Heart right ventricle (tissue), 16 donors: ENCODE results near the gene RNF208. TPM values are rescaled to one million over a fixed set of nuclear protein-coding genes. Genes with fewer than 3 reads are reported as not detected.

Experiments
- ATAC-seq, 8 donors: fragments of 200-7000 bp; cut with Tn5 transposase; one replicate each; pipeline ENCODE4 v1.9.1; 2020; ENCODE audit warnings: mild to moderate bottlenecking in 8 of 8, moderate library complexity in 8 of 8, moderate number of reproducible peaks in 1 of 8
- DNase-seq, 2 donors: peaks; one replicate each; pipeline ENCODE4 v3.0.0-alpha.2; 2020
- H3K27ac ChIP-seq, 10 donors: fragments of 200-600 bp; sonication (generic) in 2 of 10; one replicate each; pipeline versions ENCODE4 v1.5.0 to v1.8.0; 2020 to 2022; ENCODE audit warnings: mild to moderate bottlenecking in 3 of 10
- H3K27me3 ChIP-seq, 7 donors: fragments of 200-600 bp; one replicate each; pipeline ENCODE4 v1.8.0; 2021 to 2022; ENCODE audit warnings: mild to moderate bottlenecking in 2 of 7
- H3K36me3 ChIP-seq, 9 donors: fragments of 200-600 bp; sonication (generic) in 1 of 9; one replicate each; pipeline versions ENCODE4 v1.5.0 to v1.8.0; 2020 to 2022; ENCODE audit warnings: mild to moderate bottlenecking in 2 of 9
- H3K4me1 ChIP-seq, 9 donors: fragments of 200-600 bp; sonication (generic) in 1 of 9; one replicate each; pipeline versions ENCODE4 v1.5.0 to v1.8.0; 2020 to 2022; ENCODE audit warnings: mild to moderate bottlenecking in 4 of 9
- H3K4me3 ChIP-seq, 10 donors: fragments of 200-600 bp; sonication (generic) in 2 of 10; one replicate each; pipeline versions ENCODE4 v1.5.0 to v1.8.0; 2020 to 2022; ENCODE audit warnings: mild to moderate bottlenecking in 7 of 10, moderate library complexity in 2 of 10
- H3K9me3 ChIP-seq, 11 donors: fragments of 200-600 bp in 10 of 11; sonication (generic) in 2 of 11; one replicate each; pipeline versions ENCODE4 v1.5.0 to v1.8.0; 2013 to 2022; ENCODE audit warnings: mild to moderate bottlenecking in 2 of 11, control low read depth in 1 of 11, moderate library complexity in 1 of 11
- WGBS, 2 donors: extraction: QIAGEN DNeasy Blood & Tissue Kit; methylation state at CpG; one replicate each; pipeline ENCODE4 v1.1.7; 2013; ENCODE audit warnings: inconsistent platforms in 1 of 2; 5-methylcytosine and 5-hydroxymethylcytosine counted together
- intact Hi-C, 10 donors: fragments of 100-400 bp; cut with DNase I; formaldehyde crosslinking; loops; one replicate each; pipeline versions ENCODE4 v1.11.1 to v1.14.2; 2022
- polyA plus RNA-seq, 2 donors: library from polyadenylated mRNA; stranded (reverse); fragments of 200-250 nt; gene quantifications; one replicate each; pipeline ENCODE4 v1.2.3, GENCODE V29; 2013
- total RNA-seq, 10 donors: library from RNA; stranded (reverse); fragmentation: NEBNext Ultra II Directional in 3 of 10; extraction: Animal tissue kit (Norgen Biotek cat#: 25700) in 3 of 10; gene quantifications; one replicate each; pipeline versions ENCODE4 v1.2.1 to v1.2.4, GENCODE V29; 2021 to 2023
- TF ChIP-seq, protein P1 (sequence below), 9 donors: fragments of 200-600 bp; sonication (generic) in 2 of 9; IDR thresholded peaks; one replicate each; pipeline versions ENCODE4 v1.5.0 to v1.8.0; 2021 to 2022; ENCODE audit warnings: antibody characterized with exemption in 9 of 9, mild to moderate bottlenecking in 5 of 9, moderate library complexity in 1 of 9
- donor health status: Arrhythmogenic right ventricular cardiomyopathy.
- donor health status: ischemic (EF 13 %, LVEDD 7.1; RV severe dilation, severe dysfunction).
- donor health status: healthy with polysubstance abuse.
- donor health status: DM: no; HTN: yes; CAD: no.
- donor health status: DM: no; HTN: no; CAD: no.
- donor health status: ischemic (EF 25% LVEDD 6.9; RV normal size, moderate dysfunction).
- donor health status: ischemic (EF 25% LVEDD 5.7; RV mildly dilated, moderate dysfunction).
- donor health status: healthy.
- donor health status: DM: yes; HTN: yes; CAD: no.
- donor health status: Ischemic cardiomyopathy.
- donor health status: ischemic (EF 35%, LVEDD 5.7; RV mildly dilated, moderate dysfunction).
- donor health status: nonischemic (EF 11% LVEDD 7.7; RV severe dilation, severe dysfunction).
- donor health status: DM: yes; HTN: yes; CAD: no.
- donor health status: PGD.
- donor health status: ischemic (EF 29% LVEDD 5.4; RV normal size, mild dysfunction).
- donor health status: nonischemic (EF 23%, LVEDD 6.1; RV moderate dilation, normal function).

RNF208 gene
- total and polyA plus RNA-seq, 12 donors, result 14.2 to 83.8 (median 24.1) TPM

GRCh38 chr9:137235424-137236237, 13.6 kb upstream of the RNF208 start:
- TF ChIP-seq, protein P1, sequence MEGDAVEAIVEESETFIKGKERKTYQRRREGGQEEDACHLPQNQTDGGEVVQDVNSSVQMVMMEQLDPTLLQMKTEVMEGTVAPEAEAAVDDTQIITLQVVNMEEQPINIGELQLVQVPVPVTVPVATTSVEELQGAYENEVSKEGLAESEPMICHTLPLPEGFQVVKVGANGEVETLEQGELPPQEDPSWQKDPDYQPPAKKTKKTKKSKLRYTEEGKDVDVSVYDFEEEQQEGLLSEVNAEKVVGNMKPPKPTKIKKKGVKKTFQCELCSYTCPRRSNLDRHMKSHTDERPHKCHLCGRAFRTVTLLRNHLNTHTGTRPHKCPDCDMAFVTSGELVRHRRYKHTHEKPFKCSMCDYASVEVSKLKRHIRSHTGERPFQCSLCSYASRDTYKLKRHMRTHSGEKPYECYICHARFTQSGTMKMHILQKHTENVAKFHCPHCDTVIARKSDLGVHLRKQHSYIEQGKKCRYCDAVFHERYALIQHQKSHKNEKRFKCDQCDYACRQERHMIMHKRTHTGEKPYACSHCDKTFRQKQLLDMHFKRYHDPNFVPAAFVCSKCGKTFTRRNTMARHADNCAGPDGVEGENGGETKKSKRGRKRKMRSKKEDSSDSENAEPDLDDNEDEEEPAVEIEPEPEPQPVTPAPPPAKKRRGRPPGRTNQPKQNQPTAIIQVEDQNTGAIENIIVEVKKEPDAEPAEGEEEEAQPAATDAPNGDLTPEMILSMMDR (IDR thresholded peaks at IDR 0.05), result no peak
- no peak overlapping the region for H3K27ac ChIP-seq
- intact Hi-C loops, result loop anchor here in 2 of 10 donors (5.0 to 10.0 kb wide), 2 partner anchors 118 to 451 kb away; no protein-coding TSS in a partner anchor
- no peaks in the 10 kb centered on the region for H3K36me3 ChIP-seq
- no peak for DNase-seq
- H3K4me3 ChIP-seq, result peak overlapping the region in 8 of 10 donors; percentile 9 to 40 (median 32)
- 66 to 69% methylated on average over 33 to 35 of the region's 35 CpGs for WGBS, 2 donors
- peaks cover 9 to 42% (median 38%) of the 10 kb centered on the region in 7 donors for H3K27me3 ChIP-seq
- H3K9me3 ChIP-seq, result no peaks in the 10 kb centered on the region
- H3K4me1 ChIP-seq, result peaks cover 14 to 47% (median 32%) of the 10 kb centered on the region in 9 donors
- no peak for ATAC-seq

DNA sequence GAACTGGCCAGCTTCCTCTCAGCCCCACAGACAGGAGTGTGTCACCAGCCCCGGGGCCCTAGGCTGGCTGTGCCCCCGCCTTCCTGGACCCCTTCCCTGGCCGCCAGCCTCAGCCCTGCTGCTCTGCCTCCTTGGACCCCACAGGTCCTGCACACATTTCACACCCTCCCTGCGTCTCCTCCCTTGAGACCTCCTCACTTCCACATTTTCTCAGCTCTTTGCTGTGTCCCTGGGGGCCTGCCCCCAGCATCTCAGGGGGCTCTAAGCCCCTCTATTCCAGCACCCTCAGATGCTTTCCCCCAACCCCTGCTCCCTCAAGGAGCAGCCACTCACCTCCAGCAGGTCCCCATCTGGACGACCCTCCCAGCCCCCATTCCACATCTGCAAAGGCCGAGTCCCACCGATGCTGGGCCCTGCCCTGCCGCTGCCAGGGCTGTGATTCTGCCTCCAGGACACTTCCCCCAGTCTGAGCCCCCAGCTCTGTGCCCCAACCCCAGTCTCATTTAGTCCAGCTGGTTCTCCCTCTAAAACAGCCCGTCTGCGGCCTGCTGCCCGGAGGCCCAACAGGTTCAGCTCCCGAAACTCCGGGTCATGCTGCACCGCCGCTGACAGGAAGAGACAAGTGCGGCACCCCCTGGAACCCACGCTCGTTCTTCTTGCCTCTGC, 12.9 kb upstream of the RNF208 start:
- Histone ChIP-seq H3K9me3 (no peaks in the 10 kb centered on the region), H3K27me3 (peaks cover 13 to 49% (median 45%) of the 10 kb centered on the region in 7 donors), H3K4me3 (no peak overlapping the region), H3K27ac (no peak overlapping the region), H3K4me1 (peaks cover 14 to 43% (median 27%) of the 10 kb centered on the region in 9 donors), H3K36me3 (no peaks in the 10 kb centered on the region)
- DNase-seq (no peak), ATAC-seq (no peak)
- WGBS, 2 donors, result 69 to 76% methylated on average over 18 of the region's 18 CpGs
- intact Hi-C loops, result loop anchor here in 2 of 10 donors (5.0 to 10.0 kb wide), 2 partner anchors 118 to 450 kb away; no protein-coding TSS in a partner anchor
- TF ChIP-seq, protein P1 (IDR thresholded peaks at IDR 0.05), result no peak

DNA sequence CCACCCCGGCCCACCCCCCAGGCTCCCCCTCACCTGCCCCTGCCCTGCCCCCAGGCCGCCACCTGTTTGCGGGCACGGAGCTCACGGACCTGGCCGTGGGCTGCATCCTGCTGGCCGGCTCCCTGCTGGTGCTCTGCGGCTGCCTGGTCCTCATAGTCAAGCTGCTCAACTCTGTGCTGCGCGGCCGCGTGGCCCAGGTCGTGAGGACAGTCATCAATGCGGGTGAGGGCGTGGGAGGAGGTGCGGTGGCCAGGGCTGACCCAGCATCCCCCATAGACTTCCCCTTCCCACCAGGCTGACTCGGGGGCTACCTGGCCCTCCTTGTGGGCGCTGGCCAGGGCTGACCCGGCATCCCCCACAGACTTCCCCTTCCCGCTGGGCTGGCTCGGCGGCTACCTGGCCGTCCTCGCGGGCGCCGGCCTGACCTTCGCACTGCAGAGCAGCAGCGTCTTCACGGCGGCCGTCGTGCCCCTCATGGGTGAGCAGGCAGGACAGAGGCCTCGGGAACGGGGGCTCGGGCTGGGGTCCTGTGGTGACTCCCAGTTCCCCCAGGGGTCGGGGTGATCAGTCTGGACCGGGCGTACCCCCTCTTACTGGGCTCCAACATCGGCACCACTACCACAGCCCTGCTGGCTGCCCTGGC, 12.1 kb upstream of the RNF208 start:
- Histone ChIP-seq H3K9me3 (no peaks in the 10 kb centered on the region), H3K4me3 (no peak overlapping the region), H3K27ac (no peak overlapping the region), H3K36me3 (no peaks in the 10 kb centered on the region), H3K27me3 (peaks cover 16 to 57% (median 52%) of the 10 kb centered on the region in 7 donors), H3K4me1 (peaks cover 11 to 36% (median 23%) of the 10 kb centered on the region in 9 donors)
- 58 to 71% methylated on average over 33 to 40 of the region's 40 CpGs for WGBS, 2 donors
- ATAC-seq (no peak), DNase-seq (no peak)
- intact Hi-C loops, result loop anchor here in 1 of 10 donors (10.0 kb wide), 1 partner anchor 449 kb away; no protein-coding TSS in a partner anchor
- TF ChIP-seq, protein P1 (IDR thresholded peaks at IDR 0.05), result no peak
